HG02759 (cell line): ENCODE measurements around the gene XPC.

Experiments
- ATAC-seq: cut with Tn5 transposase; IDR thresholded peaks from one replicate; pipeline ENCODE4 v1.9.1; 2021; ENCODE audit warnings: mild to moderate bottlenecking, moderate library complexity; ENCODE audit not compliant: unreplicated experiment

The XPC gene

DNA sequence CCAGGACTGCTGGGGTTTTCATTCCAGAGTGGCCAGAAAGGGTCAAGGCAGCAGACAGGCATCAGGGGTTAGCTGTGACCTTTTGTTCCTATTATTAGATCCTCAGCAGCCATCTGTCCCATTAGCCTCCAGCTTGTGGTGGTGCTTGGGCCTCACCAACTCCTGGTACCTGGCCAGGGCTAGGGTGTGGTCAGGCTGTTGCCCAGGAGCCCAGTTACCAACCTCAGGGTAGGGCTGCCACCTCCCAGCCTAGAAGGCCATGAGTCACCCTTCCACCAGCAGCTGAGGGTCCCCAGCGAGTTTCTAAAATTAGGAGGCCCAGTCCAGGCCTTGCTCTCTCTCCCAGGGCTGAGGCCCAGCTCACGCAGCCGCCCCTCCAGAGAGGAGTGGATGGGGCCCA lies 41.4 kb downstream of the XPC start:
- no peak for ATAC-seq

GRCh38 chr3:14135581-14135980 lies 42.8 kb downstream of the XPC start:
- no peak for ATAC-seq

DNA sequence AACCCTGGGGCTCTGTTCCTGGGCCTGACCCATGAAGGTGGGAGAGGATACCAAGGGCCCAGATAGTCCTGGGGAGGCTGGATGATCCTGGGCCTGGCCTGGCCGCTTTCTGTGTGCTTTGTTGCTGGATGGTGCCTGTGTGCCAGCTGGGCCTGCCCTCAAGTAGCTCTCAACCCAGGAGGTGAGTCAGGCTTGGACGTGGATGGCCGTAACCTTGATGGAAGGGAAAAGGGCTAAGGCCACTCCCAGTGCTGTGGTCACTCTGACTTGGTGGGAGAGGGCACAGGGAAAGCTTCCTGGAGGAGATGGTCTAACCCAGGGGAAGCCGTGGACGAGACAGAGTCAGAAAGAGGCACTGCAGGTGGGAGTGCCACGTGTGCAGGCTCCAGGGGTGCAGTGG lies 44.1 kb downstream of the XPC start:
- no peak for ATAC-seq

GRCh38 chr3:14133876-14134275 lies 44.5 kb downstream of the XPC start:
- no peak for ATAC-seq

DNA sequence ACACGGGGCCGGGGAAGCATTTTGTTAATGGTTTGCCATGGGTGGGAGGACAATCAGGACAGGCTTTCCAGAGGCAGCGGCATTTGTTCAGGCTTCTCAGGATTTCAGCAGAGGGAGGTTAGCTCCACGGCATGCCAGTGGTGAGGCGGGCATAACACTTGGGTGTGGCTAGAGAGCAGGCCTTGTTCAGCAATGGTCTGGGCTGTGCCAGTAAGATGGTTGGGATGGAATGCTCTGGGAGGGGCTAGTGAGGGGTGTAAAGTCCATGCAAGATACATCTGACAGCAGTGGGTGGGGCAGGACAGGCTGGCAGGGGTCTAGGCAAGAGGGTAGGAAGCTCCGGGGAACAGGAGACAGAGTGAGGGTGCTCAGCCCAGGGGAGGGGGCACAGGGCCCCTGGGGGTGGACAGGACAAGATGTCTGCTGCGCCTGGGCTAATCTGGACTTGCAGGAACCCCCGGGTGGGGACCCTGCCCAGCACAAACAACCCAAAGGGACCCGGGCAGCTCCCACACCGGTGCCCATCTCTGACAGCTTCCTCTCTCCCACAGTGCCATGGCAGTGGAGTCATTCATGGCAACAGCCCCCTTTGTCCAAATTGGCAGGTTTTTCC lies 45.1 kb downstream of the XPC start:
- no peak for ATAC-seq

DNA sequence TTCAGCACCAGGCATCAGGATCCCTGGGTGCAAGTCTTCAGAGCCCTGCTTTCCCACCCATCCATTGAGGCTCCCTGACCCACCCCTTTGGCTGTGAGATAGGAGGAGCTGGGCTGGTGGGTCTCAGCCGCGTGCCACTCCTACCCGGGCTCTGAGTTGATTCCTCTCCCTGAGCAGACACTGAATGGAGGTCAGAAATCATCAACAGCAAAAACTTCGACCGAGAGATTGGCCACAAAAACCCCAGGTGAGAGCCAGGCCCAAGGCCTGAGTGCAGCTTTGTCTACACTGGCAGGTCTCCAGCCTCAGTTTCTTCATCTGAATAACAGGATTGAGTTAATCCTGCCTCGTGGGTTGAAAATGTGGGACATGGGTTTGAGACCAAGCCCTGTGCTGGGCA lies 45.7 kb downstream of the XPC start:
- no peak for ATAC-seq

GRCh38 chr3:14132120-14132519 lies 46.3 kb downstream of the XPC start:
- ATAC-seq, result no peak

DNA sequence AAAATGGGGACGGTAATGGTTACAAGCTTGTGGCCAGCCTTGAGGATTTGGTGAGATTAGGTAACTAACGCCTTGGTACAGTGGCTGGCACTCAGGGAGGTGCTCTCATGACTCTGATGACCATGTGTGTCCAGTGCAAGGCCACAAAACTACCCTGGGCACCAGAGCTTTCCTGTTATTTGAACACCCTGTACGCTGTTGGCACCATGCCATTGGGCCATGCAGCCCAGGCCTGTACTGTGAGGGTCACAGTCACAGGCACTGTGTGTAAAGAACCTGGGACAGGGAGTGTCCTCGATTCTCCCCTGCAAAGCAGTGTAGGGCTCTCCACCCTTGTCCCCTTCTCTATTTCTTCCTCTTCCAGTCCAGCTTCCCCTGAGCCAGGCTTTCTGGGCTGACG lies 47.3 kb downstream of the XPC start:
- no peak for ATAC-seq

- ATAC-seq, result no peak
These were observed 47.7 kb downstream of the XPC start for GRCh38 chr3:14130707-14131106.

DNA sequence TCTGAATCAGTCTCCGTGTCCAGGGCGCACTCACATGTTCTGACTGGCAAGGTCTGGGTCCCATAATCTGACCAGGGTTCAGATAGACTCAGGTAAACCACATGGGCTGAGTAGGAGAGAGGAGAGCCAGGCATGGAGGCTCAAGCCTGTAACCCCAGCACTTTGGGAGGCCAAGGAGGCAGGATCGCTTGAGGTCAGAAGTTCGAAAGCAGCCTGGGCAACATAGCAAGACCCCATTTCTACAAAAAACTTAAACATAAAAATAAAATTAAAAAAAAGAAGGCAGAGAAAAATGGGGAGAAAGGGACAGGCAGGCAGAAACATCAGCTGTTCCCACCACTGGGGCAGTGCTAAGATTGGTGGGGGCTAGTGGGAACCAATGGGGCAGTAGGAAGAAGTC lies 48.2 kb downstream of the XPC start:
- ATAC-seq, result no peak

- ATAC-seq, result no peak
These were observed 49.1 kb downstream of the XPC start for GRCh38 chr3:14129296-14129695.

DNA sequence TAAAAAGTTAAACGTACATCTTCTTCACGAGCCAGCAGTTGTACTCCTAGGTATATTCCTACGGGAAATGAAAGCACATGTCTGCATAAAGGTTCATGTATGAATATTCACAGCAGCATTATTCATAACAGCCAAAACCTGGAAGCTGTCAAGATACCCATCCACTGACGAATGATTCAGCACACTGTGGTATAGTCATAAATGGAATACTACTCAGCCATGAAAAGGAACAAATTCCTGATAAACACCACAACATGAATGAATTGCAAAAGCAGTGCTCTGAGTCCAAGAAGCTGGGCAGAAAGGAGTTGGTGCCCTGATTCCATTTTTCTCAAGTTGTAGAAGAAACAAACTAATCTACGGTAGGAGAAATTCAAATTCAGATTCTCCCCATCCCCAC lies 49.7 kb downstream of the XPC start:
- ATAC-seq, result no peak

DNA sequence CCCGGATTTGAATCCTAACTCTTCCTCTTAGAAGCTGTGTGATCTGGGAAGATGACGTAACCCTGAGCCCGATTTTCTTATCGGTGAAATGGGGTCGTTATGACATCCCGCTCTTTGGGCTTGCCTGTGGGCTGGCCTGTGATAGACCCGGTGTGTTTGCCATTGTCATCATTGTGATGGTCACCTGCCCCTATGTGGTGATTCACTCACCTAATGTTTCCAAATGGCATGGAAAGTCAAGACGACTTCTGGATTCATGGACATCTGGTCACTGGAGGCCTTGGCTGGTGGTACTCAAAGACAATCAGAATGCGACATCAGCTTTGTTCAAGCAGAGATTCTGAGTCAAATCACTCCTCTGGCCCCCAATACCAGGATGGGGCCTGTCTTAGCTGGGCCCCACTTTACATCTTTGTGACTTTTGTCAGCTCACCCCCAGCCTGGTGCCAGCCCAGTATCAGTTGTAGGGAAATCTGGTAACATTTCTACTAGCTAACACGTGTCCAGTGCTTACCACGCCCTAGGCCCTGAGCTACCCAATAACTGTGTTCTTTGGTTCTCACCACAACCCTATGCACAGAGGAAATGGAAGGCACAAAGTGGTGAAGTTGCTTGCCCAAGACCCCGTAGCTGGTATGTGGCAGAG lies 50.8 kb downstream of the XPC start:
- no peak for ATAC-seq

DNA sequence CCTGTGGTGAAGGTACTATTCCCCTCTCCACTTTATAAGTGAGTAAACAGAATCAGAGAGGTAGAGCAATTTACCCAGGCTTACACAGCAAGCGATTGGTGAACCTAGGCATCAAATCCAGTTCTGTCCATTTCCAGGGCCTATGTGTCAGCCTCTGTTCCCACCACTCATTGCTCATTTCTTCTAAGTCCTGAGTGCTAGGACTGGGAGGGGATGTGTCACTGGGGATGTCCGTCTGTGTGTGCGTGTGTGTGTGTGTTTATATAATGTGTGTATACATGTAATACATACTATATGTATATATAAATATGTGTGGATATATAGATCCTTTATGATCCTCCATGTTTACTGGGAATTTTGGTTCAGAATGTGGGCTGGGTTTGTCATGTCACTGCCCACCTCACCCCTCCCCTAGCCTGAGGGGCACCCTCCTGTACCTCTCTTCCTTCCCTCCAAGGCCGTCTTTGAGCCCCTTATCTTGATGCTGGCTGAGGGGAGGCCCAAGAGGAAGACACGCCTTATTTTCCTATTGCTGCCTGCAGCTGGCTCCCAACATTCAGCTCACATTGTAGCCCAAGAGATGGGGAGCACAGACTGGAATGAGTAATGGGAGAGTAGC lies 51.4 kb downstream of the XPC start:
- ATAC-seq, result no peak

DNA sequence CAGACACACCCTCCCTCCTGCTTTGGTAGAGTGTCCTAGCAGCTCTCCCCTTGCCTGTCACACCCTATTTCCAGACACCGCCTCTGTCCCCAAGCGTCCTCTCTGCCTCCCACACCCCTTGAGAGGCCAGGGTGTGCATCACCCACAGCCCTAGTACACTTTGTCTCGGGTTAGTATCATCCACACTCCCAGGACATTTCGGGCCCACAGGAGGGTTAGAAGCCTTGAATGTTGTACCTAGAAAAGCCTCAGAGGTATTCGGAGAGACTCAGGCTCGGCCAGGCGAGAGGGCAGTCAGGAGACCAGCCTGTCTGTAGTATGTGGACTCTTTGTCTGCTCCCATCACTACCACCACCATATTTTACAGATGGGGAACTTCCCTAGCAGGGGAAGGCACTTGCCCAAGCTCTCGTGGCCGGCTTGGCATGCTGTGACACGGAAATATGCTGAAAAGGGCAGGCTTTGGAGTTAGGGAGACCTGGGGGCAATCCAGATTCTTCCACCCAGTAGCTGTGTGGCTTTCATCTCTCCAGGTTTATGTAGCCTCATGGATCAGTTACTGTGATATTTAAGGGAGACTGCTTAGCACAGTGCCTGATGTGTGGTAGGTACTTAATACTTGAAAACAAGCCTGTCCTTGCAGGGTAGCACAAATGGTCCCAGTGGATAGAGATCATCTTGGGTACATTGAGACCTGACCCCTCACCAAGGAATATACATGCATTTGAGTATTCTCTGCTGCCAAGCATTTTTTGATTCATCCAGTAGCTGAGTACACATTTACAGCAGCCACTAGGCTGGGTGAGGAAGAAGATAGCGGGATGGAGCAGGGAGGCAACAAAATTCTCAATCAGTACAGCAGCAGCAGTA lies 52.1 kb downstream of the XPC start:
- no peak for ATAC-seq

GRCh38 chr3:14125193-14126016 lies 53.0 kb downstream of the XPC start:
- peak; percentile 26 for ATAC-seq

GRCh38 chr3:14124615-14125192 lies 53.7 kb downstream of the XPC start, which contains the start of the genes CHCHD4 and TMEM43:
Gene CHCHD4, minus strand, starts transcription at chr3:14124870. Its CDS starts 194 bp downstream, at chr3:14124676.
Gene TMEM43, plus strand, starts transcription at chr3:14125052. Its CDS starts 142 bp downstream, at chr3:14125194.
- ATAC-seq, result peak; percentile 84

GRCh38 chr3:14124223-14124614 lies 54.2 kb downstream of the XPC start:
- peak; percentile 40 for ATAC-seq

DNA sequence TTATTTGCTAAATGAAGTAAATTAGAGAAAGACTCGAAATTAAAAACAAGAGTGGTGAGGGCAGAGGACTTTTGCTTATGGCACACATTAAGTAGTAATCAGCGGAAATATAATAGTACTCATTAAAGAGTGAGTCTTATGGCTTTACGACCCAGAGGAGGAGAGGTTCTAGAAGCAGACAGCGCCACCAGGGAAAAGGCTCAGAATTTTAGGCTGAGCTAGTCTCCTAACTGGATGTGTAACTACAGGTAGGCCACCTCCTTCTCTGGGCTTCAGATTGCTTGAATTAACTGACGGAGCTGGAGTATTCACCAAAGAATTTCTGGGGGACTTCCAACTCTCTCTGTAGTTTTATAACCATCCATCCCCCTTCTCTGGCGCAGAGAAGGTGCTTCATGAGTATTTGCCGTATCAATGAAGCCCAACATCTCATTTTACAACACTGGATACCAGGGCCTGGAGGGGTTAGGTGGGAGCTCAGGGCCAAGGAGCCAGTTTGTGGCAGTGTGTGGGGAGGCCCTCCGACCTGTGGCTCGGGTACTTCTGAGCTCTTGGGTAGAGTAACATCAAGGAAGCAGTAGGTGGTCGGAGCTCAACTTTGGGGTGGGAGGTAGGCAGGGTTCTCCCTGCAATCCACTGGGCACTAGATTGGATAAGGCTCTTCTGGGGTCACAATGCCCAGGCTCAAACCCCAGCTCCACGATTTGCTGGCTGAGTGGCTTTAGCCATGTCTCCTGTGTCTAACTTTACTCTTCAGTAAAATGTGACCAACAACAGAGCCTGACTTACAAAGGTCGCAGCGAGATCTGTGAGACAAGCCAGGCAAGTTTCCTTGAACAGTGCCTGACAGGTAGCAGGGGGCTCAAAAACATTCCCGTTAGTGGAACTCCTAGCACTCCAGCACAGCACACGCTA lies 54.8 kb downstream of the XPC start:
- ATAC-seq, result no peak
